ENCODE results near the gene BCDIN3D. TPM values are rescaled to one million over a fixed set of nuclear protein-coding genes. Genes with fewer than 3 reads are reported as not detected.
"Not testable (repeated sequence)": the region's sequence is repeated elsewhere in the genome, so short reads cannot be mapped to it uniquely, and the experiment has no call there.

Gene BCDIN3D
- total RNA-seq, 1 experiment from 2014 or later = 6.2 TPM

DNA sequence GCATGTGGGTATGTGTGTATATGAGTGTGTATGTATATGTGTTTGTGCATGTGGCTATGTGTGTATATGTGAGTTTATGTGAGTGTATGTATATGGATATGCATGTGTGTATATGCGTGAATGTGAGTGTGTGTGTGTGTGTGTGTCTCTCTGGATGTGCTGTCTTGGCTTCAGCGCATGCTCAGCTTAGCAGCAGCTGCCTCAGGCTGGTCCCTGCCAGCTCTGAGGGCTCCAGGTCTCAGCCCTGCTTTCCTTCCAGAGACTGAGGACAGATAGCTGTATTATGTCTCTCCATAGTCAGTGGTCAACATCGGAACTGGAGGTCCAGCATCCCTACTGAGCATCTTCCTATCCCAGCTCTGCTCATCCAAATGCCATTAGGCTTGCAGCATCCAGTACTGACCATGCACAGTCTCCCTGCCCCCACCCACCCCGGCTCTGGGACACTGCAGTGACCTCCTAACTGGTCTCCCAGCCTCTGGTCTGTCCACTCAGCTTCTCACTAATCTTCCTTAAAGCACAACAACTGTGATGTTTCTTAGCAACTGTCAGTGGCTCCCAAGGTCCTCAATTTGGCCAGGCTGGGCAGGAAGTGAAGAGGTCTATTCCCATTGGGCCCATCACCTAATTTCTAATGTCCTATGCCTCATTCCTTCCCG is 38.0 kb upstream of the BCDIN3D start:
- peaks cover 33% of the 10 kb centered on the region for H3K9me3 Mint-ChIP-seq (ENCODE audit: unreplicated experiment)
- peaks cover 36% of the 10 kb centered on the region for H3K27me3 Mint-ChIP-seq (ENCODE audit: insufficient read depth, unreplicated experiment)
- TF ChIP-seq, protein P1, sequence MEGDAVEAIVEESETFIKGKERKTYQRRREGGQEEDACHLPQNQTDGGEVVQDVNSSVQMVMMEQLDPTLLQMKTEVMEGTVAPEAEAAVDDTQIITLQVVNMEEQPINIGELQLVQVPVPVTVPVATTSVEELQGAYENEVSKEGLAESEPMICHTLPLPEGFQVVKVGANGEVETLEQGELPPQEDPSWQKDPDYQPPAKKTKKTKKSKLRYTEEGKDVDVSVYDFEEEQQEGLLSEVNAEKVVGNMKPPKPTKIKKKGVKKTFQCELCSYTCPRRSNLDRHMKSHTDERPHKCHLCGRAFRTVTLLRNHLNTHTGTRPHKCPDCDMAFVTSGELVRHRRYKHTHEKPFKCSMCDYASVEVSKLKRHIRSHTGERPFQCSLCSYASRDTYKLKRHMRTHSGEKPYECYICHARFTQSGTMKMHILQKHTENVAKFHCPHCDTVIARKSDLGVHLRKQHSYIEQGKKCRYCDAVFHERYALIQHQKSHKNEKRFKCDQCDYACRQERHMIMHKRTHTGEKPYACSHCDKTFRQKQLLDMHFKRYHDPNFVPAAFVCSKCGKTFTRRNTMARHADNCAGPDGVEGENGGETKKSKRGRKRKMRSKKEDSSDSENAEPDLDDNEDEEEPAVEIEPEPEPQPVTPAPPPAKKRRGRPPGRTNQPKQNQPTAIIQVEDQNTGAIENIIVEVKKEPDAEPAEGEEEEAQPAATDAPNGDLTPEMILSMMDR (IDR thresholded peaks at IDR 0.05; ENCODE audit: unreplicated experiment) = no peak
- no peak overlapping the region for H3K27ac Mint-ChIP-seq (ENCODE audit: low read depth, unreplicated experiment)
- CTCF ChIA-PET = interaction anchor here (1.8 kb wide), 1 partner anchor 12 kb away, joined by 4 read pairs; no protein-coding TSS in a partner anchor
- H3K36me3 Mint-ChIP-seq (ENCODE audit: insufficient read depth, unreplicated experiment) = no peaks in the 10 kb centered on the region
- POLR2A ChIA-PET = interaction anchor here (0.6 kb wide), 1 partner anchor 65 kb away, joined by 4 read pairs; no protein-coding TSS in a partner anchor
- no peak overlapping the region for H3K4me3 Mint-ChIP-seq (ENCODE audit: unreplicated experiment)
- DNase-seq (ENCODE audit: unreplicated experiment) = no peak
- intact Hi-C loops (cut with micrococcal nuclease) = no loop called here
- no TSS peak for BruUV-seq (replicated peaks)
- H3K4me1 Mint-ChIP-seq (ENCODE audit: insufficient read depth, unreplicated experiment) = peaks cover 6% of the 10 kb centered on the region

DNA sequence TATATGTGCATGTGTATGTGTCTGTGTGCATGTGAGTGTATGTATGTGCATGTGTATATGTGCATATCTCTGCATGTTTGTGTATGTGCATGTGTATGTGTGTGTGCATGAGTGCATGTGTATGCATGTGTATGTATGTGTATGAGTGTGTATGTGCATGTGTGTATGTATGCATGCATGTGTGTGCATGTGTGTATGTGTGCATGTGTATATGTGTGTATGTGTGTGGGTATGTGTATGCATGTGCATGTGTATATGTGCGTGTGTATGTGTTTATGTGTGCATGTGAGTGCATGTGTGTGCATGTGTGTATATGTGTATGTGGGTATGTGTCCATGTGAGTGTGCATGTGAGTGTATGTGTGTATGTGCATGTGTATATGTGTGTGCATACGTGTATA is 36.2 kb upstream of the BCDIN3D start:
- intact Hi-C loops (cut with micrococcal nuclease); H3K4me1 Mint-ChIP-seq (ENCODE audit: insufficient read depth, unreplicated experiment); CTCF ChIA-PET; BruUV-seq (replicated peaks); H3K4me3 Mint-ChIP-seq (ENCODE audit: unreplicated experiment); POLR2A ChIA-PET; H3K36me3 Mint-ChIP-seq (ENCODE audit: insufficient read depth, unreplicated experiment); DNase-seq (ENCODE audit: unreplicated experiment); H3K27ac Mint-ChIP-seq (ENCODE audit: low read depth, unreplicated experiment): not testable (repeated sequence)
- Mint-ChIP-seq H3K9me3 (ENCODE audit: unreplicated experiment) (peaks cover 33% of the 10 kb centered on the region), H3K27me3 (ENCODE audit: insufficient read depth, unreplicated experiment) (peaks cover 26% of the 10 kb centered on the region)

DNA sequence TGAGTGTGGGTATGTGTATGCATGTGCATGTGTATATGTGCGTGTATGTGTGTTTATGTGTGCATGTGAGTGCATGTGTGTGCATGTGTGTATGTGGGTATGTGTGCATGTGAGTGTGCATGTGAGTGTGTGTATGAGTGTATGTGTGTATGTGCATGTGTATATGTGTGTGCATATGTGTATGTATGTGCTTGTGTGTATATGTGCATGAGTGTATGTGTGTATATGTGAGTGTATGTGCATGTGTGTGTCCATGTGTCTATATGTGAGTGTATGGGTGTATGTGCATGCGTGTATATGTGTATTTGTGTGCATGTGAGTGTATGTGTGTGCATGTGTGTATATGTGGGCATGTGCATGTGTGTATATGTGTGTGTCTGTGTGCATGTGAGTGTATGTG is 35.1 kb upstream of the BCDIN3D start:
- Mint-ChIP-seq H3K4me1 (ENCODE audit: insufficient read depth, unreplicated experiment) (peaks cover 6% of the 10 kb centered on the region), H3K9me3 (ENCODE audit: unreplicated experiment) (peaks cover 33% of the 10 kb centered on the region), H3K36me3 (ENCODE audit: insufficient read depth, unreplicated experiment) (no peaks in the 10 kb centered on the region), H3K27ac (ENCODE audit: low read depth, unreplicated experiment) (no peak overlapping the region), H3K4me3 (ENCODE audit: unreplicated experiment) (no peak overlapping the region), H3K27me3 (ENCODE audit: insufficient read depth, unreplicated experiment) (peaks cover 20% of the 10 kb centered on the region)
- ChIA-PET CTCF (no interaction called here), POLR2A (no interaction called here)
- DNase-seq (ENCODE audit: unreplicated experiment) = no peak
- no TSS peak for BruUV-seq (replicated peaks)
- intact Hi-C loops (cut with micrococcal nuclease) = no loop called here
- TF ChIP-seq, protein P1 (IDR thresholded peaks at IDR 0.05; ENCODE audit: unreplicated experiment) = no peak

DNA sequence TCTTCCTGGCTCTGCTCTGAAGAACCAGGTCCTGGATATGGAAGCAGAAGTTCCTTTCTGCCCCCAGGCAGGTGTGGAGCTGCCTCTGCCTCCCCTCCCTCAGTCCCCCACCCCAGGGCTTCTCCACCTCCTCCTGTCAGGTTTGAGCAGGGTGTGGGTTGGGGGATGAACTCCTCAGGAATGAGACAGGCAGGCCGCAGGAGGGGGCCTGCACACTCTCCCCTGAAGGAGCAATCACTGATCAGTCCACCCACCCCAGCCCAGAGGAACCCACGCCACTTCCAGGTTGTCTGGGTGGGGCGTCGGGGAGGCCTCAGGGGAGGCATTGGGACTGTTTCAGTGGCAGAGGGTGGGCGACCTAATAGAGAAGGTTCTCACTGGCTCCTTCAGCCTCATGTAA is 34.2 kb upstream of the BCDIN3D start:
- TF ChIP-seq, protein P1 (IDR thresholded peaks at IDR 0.05; ENCODE audit: unreplicated experiment) = no peak
- intact Hi-C loops (cut with micrococcal nuclease) = no loop called here
- BruUV-seq (replicated peaks) = no TSS peak

More for the DNA sequence above, 34.2 kb upstream of the BCDIN3D start:
- peaks cover 33% of the 10 kb centered on the region for H3K9me3 Mint-ChIP-seq (ENCODE audit: unreplicated experiment)
- H3K27me3 Mint-ChIP-seq (ENCODE audit: insufficient read depth, unreplicated experiment) = peaks cover 12% of the 10 kb centered on the region
- no peaks in the 10 kb centered on the region for H3K36me3 Mint-ChIP-seq (ENCODE audit: insufficient read depth, unreplicated experiment)
- no peak for DNase-seq (ENCODE audit: unreplicated experiment)
- no peak overlapping the region for H3K27ac Mint-ChIP-seq (ENCODE audit: low read depth, unreplicated experiment)
- H3K4me3 Mint-ChIP-seq (ENCODE audit: unreplicated experiment) = no peak overlapping the region
- ChIA-PET POLR2A (no interaction called here), CTCF (interaction anchor here (1.1 kb wide), 1 partner anchor 10 kb away, joined by 6 read pairs; no protein-coding TSS in a partner anchor)
- no peaks in the 10 kb centered on the region for H3K4me1 Mint-ChIP-seq (ENCODE audit: insufficient read depth, unreplicated experiment)
